A673 (cell line): ENCODE data around the gene SOBP.

Experiments
- CTCF ChIP-seq: fragments of 300-800, 200-600 bp; sonication (generic); conservative IDR thresholded peaks from 2 replicates; pipeline ENCODE4 v1.5.1; 2017; ENCODE audit warnings: low read depth, mild to moderate bottlenecking, antibody characterized with exemption, low read length, moderate library complexity, mixed read lengths
- EZH2 ChIP-seq: fragments of 200-600 bp; sonication (generic); IDR thresholded peaks from 2 replicates; pipeline ENCODE4 v1.6.1; 2017; ENCODE audit warnings: borderline replicate concordance, low read depth, mild to moderate bottlenecking, mixed read lengths, antibody characterized with exemption, low read length; ENCODE audit not compliant: poor library complexity, severe bottlenecking

- TF ChIP-seq CTCF (no peak), EZH2 (no peak)
Observed at GRCh38 chr6:107602321-107603005, 112.5 kb downstream of the SOBP start.
